GM21423 (cell line): ENCODE data around the gene TMEM8B.
"Not testable (repeated sequence)": the region's sequence is repeated elsewhere in the genome, so short reads cannot be mapped to it uniquely, and the experiment has no call there.

Experiments used
- ATAC-seq: cut with Tn5 transposase; IDR thresholded peaks from one replicate; pipeline ENCODE4 v1.9.1; 2021; ENCODE audit warnings: mild to moderate bottlenecking, moderate library complexity; ENCODE audit not compliant: unreplicated experiment

TMEM8B gene

GRCh38 chr9:35905051-35905781 lies 76.2 kb downstream of the TMEM8B start:
- ATAC-seq: no peak

- no peak for ATAC-seq
Measured at GRCh38 chr9:35905912-35906679, 77.1 kb downstream of the TMEM8B start, which contains the start of gene HRCT1. HRCT1 (plus strand) TSS chr9:35906202; CDS start chr9:35906288, 86 bp downstream.

- ATAC-seq: no peak
Measured at GRCh38 chr9:35906923-35907699, 78.1 kb downstream of the TMEM8B start.

- no peak for ATAC-seq
Measured at GRCh38 chr9:35907711-35908503, 78.9 kb downstream of the TMEM8B start.

- no peak for ATAC-seq
Measured at GRCh38 chr9:35908504-35909125, 79.6 kb downstream of the TMEM8B start.

- no peak for ATAC-seq
Measured at GRCh38 chr9:35909274-35909673, 80.2 kb downstream of the TMEM8B start, which contains the start of gene SPAAR. SPAAR (plus strand) TSS chr9:35909490; CDS start chr9:35910464, 974 bp downstream.

- no peak for ATAC-seq
Measured at GRCh38 chr9:35909687-35910612, 80.9 kb downstream of the TMEM8B start.

- ATAC-seq: no peak
Measured at GRCh38 chr9:35910613-35911359, 81.8 kb downstream of the TMEM8B start.

- no peak for ATAC-seq
Measured at GRCh38 chr9:35911690-35912089, 82.7 kb downstream of the TMEM8B start.

- no peak for ATAC-seq
Measured at GRCh38 chr9:35912791-35913400, 83.9 kb downstream of the TMEM8B start.

GRCh38 chr9:35913429-35913828 lies 84.4 kb downstream of the TMEM8B start:
- ATAC-seq: not testable (repeated sequence)

- no peak for ATAC-seq
Measured at GRCh38 chr9:35914301-35914807, 85.3 kb downstream of the TMEM8B start.
